GM19324 (cell line): ENCODE results near the gene ZSCAN26.
"Not testable (repeated sequence)": the region's sequence is repeated elsewhere in the genome, so short reads cannot be mapped to it uniquely, and the experiment has no call there.

ENCODE experiments used
- ATAC-seq: cut with Tn5 transposase; IDR thresholded peaks from one replicate; pipeline ENCODE4 v1.9.1; 2021; ENCODE audit warnings: mild to moderate bottlenecking, moderate library complexity; ENCODE audit not compliant: unreplicated experiment, low FRiP score

ZSCAN26 gene

DNA sequence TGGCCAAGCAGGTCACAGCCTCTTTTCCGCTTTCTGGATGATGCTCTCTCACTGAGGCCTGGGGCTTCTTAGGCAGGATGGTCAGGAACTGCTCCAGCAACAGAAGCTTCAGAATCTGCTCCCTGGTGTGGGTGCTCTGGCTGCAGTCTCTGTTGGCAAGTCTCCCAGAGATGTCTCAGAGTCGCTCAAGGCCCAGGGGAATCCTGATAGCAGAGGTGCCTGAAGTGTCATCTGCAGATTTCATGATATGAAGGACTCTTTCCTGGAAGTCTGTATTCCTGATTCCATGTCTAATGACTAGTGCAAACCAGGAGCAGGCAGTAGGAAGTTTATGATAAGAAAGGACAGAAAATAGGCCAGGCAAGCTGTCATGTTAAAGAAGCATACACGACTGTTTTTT lies 48.7 kb downstream of the ZSCAN26 start:
- no peak for ATAC-seq

DNA sequence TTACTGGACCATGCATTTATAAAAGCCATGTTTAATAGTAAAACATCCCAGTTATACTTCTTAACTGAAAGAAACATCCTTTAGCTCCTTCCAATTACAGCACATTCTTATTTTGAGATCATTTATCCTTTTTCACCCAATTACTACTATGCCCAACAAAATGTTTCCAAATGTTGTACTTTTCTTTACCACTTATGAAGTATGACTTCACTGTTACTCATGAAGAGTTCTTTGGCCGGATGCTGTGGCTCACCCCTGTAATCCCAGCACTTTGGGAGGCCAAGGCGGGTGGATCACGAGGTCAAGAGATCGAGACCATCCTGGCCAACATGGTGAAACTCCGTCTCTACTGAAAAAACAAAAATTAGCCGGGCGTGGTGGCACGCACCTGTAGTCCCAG lies 50.9 kb downstream of the ZSCAN26 start:
- ATAC-seq = not testable (repeated sequence)

DNA sequence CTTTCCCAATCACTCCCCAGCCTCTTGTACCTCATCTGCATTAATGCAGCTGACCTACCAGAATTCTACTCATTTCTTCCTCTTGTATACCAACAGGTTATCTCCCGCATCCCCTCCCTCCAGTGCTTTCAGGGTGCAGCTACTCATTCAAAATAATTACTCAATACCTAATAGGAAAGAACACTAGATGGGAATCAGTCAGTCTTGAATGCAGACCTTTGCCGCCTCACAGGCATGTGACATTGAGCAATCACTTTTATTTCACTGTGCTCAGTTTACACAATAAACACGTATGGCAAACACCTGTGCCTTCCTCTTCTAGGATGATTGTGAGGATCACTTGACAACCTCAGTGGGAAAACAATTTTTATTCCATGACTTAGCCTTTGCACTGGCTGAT lies 55.7 kb downstream of the ZSCAN26 start:
- ATAC-seq = no peak

DNA sequence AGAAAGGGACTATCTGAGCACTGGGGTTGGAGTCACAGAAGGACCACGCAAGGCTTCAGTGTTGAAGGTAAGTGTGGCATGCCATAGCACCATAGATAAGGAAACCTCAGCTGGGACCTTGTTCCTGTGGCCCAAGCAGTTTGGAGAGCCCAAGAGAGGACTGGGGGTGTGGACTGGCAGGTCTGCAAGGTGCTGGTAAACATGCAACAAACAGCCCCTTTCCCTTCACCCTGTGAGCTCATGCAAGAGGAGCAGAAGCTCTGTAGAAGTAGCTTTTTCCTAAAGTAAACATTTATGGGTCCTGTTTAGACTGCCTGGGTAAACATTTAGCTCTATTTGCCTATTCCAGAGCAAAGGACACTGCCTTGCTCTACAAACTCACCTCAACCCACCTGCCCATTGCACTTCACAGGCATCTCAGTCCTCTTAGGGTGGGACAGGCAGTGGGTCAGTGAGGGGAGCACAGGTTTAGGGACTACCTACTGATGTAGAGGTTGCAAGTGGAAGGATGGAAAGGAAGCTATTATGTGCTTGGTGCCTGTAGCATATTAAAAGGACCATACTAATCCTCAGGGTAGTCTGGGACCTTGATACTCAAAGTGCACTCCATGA lies 57.0 kb downstream of the ZSCAN26 start:
- no peak for ATAC-seq

DNA sequence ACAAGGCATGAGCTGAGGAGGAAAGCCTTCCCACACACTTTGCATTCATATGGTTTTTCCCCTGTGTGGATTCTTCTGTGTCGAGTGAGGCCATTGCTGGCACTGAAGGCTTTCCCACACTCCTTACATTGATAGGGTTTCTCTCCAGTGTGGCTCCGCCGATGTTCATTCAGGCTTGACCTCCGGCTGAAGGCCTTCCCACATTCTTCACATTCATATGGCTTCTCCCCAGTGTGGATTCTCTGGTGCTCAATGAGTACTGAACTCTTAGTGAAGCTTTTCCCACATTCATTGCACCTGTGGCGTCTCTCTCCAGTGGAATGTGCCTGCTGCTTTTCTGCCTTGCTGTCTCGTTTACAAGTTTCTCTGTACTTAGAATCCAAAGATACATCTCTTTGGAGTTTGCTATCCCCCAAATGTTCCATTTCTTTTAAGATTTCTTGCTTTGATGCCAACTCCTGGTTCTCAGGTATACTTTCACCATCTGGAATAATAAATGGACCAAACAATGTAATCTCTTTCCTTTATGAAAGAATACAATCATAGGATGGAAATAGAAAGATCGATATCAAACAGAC lies 59.5 kb downstream of the ZSCAN26 start:
- ATAC-seq = no peak
